ENCODE data around the gene MAST3. TPM values are rescaled to one million over a fixed set of nuclear protein-coding genes. Genes with fewer than 3 reads are reported as not detected.

Gene MAST3
- total RNA-seq, 1 experiment from 2014 or later, result 0.95 TPM

GRCh38 chr19:18173572-18174288, 76.2 kb downstream of the MAST3 start, which contains the start of gene IFI30:
Gene IFI30 (plus strand): TSS chr19:18173813. CDS start chr19:18173842, 29 bp downstream.
- peak within 1 kb of the TSS; percentile 56 for H3K4me3 ChIP-seq
- no peaks in the 10 kb centered on the region for H3K27me3 ChIP-seq
- H3K9me3 ChIP-seq, result no peaks in the 10 kb centered on the region
- H3K36me3 ChIP-seq, result peaks cover 7% of the 10 kb centered on the region
- DNase-seq, result peak; percentile 49

- DNase-seq, result no peak
- Histone ChIP-seq H3K9me3 (no peaks in the 10 kb centered on the region), H3K36me3 (no peaks in the 10 kb centered on the region), H3K27me3 (no peaks in the 10 kb centered on the region), H3K4me3 (no peak overlapping the region)
Observed at GRCh38 chr19:18174983-18175382, 77.4 kb downstream of the MAST3 start.

DNA sequence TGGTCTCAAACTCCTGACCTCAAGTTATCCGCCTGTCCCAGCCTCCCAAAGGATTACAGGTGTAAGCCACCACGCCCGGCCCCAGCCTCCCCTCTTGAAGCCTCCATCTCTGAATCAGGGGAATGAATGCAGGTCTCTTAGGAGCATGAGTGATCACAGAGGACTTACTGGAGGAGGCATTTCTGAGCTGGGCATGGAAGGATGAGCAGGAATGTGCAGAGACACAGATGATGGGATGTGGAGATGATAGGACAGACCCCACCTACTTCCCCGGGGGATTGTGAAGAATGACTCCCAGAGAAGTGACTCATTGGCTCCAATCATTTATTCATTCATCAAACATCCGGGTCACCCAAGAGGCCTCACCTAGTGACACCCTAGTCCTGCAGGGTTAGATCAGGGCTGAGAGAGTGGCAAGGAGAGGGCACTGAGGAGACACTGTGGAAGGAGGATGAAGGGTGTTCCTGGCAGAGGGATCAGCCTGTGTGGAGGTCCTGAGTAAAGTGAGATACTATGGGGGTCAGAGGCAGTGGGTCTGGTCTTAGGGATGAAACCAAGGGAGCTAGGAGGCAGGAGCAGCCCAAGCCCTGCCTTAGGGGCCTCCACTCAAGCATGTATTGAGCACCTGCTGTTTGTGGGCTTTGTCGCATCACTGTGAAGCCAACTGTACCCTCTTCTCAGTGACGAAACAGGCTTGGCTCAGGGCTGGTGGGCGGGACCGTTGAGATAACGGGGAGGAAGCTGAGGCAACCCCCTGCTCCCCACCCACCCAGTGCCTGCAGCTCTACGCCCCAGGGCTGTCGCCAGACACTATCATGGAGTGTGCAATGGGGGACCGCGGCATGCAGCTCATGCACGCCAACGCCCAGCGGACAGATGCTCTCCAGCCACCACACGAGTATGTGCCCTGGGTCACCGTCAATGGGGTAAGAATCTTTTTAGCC, 79.1 kb downstream of the MAST3 start:
- Histone ChIP-seq H3K27me3 (no peaks in the 10 kb centered on the region; the same call in 1 of the 2 replicates), H3K4me3 (no peak overlapping the region), H3K36me3 (no peaks in the 10 kb centered on the region), H3K9me3 (no peaks in the 10 kb centered on the region)
- no peak for DNase-seq

- no peak for DNase-seq
- no peaks in the 10 kb centered on the region for H3K36me3 ChIP-seq
Observed at GRCh38 chr19:18179957-18180356, 82.4 kb downstream of the MAST3 start.

DNA sequence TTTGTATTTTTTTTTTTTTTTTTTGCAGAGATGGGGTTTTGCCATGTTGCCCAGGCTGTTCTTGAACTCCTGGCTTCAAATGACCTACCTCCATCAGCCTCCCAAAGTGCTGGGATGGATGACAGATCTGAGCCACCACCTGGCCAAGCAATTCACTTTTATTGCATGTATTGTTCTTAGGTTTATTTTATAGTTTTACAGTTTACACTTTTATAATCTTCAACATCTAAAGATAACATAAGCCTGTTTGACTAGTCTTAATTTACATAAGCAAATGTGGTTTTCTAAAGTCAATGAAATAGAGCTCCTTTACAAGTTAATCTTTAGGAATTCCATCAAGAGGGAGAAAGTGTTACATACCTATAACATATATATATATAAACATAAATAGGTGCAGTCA, 86.0 kb downstream of the MAST3 start:
- Histone ChIP-seq H3K27me3 (no peaks in the 10 kb centered on the region; the same call in 1 of the 2 replicates), H3K36me3 (no peaks in the 10 kb centered on the region), H3K9me3 (no peaks in the 10 kb centered on the region), H3K4me3 (no peak overlapping the region)
- no peak for DNase-seq

More at GRCh38 chr19:18179957-18180356, 82.4 kb downstream of the MAST3 start:
- Histone ChIP-seq H3K27me3 (no peaks in the 10 kb centered on the region; the same call in 1 of the 2 replicates), H3K4me3 (no peak overlapping the region), H3K9me3 (no peaks in the 10 kb centered on the region)

GRCh38 chr19:18185538-18185937, 88.0 kb downstream of the MAST3 start:
- Histone ChIP-seq H3K36me3 (no peaks in the 10 kb centered on the region), H3K9me3 (no peaks in the 10 kb centered on the region), H3K4me3 (no peak overlapping the region), H3K27me3 (no peaks in the 10 kb centered on the region; the same call in 1 of the 2 replicates)
- DNase-seq, result no peak

DNA sequence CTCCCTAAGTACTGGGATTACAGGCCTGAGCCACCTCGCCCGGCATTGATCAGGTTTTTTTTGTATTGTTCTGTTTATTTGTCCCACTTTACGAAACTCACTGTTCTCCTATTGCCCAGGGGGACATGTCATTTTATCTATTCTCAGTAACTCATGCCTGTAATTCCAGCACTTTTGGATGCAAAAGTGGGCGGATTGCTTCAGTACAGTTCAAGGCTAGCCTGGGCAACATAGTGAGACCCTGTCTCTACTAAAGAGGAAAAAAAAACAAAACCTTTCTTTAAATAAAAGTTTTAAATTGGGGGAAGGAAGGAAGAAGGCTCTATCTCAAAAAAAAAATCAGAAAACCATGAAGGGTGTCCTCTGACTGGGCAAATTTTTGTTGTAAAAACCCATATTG, 92.7 kb downstream of the MAST3 start:
- Histone ChIP-seq H3K4me3 (no peak overlapping the region), H3K27me3 (no peaks in the 10 kb centered on the region), H3K36me3 (peaks cover 4% of the 10 kb centered on the region), H3K9me3 (no peaks in the 10 kb centered on the region)
- DNase-seq, result no peak

DNA sequence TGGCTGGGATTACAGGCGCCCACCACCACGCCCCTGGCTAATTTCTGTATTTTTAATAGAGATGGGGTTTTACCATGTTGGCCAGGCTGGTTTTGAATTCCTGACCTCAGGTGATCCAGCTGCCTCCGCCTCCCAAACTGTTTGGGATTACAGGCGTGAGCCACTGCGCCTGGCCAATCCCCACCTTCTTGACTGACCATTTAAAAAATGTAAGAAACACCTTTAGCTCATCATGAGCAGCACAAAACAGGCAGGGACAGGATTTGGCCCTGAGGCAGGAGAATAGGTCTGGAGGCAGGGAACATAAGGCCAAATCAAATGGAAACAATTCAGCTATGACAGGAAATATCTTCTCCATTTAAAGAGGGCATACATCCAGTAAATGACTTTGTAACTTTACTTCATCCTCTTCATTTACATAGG, 94.1 kb downstream of the MAST3 start:
- H3K27me3 ChIP-seq, result no peaks in the 10 kb centered on the region
- no peaks in the 10 kb centered on the region for H3K9me3 ChIP-seq
- H3K36me3 ChIP-seq, result peaks cover 4% of the 10 kb centered on the region

GRCh38 chr19:18192673-18193387, 95.3 kb downstream of the MAST3 start, which contains the start of gene MPV17L2:
Gene MPV17L2 (plus strand): TSS chr19:18193218. CDS start chr19:18193282, 64 bp downstream.
- H3K36me3 ChIP-seq, result peaks cover 4% of the 10 kb centered on the region
- H3K4me3 ChIP-seq, result peak within 1 kb of the TSS; percentile 86
- H3K27me3 ChIP-seq, result no peaks in the 10 kb centered on the region
- H3K9me3 ChIP-seq, result no peaks in the 10 kb centered on the region
- DNase-seq, result peak; percentile 100

More for the DNA sequence above, 94.1 kb downstream of the MAST3 start:
- DNase-seq, result no peak
- peak overlapping the region; percentile 57 for H3K4me3 ChIP-seq

DNA sequence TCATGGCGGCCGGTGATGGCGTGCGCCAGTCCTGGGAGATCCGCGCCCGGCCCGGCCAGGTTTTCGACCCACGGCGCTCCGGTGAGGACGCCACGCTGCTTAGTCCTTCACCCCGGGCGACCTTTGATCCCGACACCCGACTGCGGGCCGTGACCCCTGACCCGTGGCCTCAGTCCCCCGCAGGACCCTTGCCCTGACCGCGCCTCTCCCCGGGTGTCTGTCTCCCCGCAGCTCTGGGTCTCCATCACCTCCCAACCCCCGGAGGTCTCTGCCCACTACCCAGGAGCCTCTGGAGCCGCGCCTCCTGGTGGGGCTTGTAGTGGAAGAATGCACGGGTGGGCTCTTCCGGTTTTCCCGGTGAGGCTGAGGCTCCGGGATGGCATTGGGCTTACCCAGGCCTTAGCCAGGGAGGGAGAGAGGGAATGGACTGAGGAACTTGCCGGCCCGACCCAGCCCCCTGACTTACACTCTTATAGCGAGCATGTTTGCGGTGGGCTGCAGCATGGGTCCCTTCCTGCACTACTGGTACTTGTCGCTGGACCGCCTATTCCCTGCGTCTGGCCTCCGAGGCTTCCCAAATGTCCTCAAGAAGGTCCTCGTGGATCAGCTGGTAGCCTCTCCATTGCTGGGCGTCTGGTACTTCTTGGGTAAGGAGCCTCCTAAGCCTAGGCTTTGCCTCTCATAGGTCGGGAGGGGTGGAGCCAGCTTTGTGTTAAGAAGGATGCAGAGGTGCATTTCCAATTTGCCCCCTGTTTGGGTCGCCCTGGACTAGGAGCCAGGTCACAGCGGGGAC, 96.0 kb downstream of the MAST3 start:
- Histone ChIP-seq H3K4me3 (peak overlapping the region; percentile 86), H3K36me3 (peaks cover 8% of the 10 kb centered on the region), H3K27me3 (no peaks in the 10 kb centered on the region), H3K9me3 (no peaks in the 10 kb centered on the region)
- no peak for DNase-seq

DNA sequence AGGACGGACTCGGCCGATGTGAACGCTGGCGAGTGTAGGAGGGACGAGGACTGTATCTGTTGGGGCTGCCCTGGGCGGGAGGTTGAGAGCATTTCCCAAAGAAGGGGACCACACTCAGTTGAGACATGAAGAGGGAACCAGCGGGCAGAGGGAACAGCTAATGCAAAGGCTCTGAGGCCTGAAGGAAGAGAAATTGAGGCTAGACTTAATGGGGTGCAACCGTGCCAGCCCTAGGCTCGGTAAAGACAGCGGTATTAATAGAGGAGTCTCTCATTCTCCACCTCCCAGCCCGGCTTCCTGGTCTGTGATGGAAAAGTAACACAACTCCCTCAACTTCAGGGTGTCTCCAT, 96.6 kb downstream of the MAST3 start:
- Histone ChIP-seq H3K9me3 (no peaks in the 10 kb centered on the region), H3K4me3 (peak overlapping the region; percentile 86), H3K36me3 (peaks cover 11% of the 10 kb centered on the region), H3K27me3 (no peaks in the 10 kb centered on the region)
- no peak for DNase-seq

DNA sequence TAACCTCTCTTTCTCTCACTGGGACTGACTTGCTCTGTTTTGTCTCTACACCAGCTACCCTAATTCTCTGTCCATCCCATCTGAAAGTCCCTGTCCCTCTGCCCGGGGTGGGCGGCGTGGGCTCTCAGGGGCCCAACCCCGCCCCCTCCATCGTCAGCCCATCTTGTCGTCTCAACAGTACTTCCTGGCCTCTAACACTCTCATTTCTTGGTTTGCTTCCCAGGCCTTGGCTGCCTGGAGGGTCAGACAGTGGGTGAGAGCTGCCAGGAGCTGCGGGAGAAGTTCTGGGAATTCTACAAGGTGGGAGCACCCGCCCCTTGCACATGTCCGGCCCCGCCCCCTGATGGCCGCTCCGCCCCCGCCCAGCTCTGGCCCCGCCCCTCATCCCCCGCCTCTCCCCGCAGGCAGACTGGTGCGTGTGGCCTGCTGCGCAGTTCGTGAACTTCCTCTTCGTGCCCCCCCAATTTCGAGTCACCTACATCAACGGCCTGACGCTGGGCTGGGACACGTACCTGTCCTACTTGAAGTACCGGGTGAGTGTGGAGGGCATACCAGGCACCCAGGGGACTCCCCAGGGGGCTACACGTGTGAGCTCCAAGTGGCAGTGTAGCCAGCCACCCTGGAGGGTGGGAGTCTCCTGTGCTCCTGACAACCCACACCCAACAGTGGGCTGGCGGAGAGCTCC, 97.1 kb downstream of the MAST3 start:
- Histone ChIP-seq H3K36me3 (peaks cover 11% of the 10 kb centered on the region), H3K4me3 (peak overlapping the region; percentile 86; the same call in 1 of the 2 replicates), H3K27me3 (no peaks in the 10 kb centered on the region), H3K9me3 (no peaks in the 10 kb centered on the region)
- peak; percentile 66 for DNase-seq

DNA sequence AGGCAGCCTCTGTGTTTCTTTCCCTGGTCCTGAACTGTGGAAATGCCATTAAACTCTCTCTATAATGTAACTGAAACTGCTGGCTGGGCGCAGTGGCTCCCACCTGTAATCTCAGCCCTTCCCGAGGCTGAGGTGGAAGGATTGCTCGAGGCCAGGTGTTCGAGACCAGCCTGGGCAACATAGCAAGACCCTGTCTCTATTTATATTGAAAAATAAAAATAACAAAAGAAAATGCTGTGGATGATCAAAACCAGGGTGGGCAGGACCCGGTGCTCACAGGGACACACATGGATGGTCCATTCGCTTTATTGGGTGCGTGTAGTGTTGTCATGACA, 98.9 kb downstream of the MAST3 start:
- peaks cover 17% of the 10 kb centered on the region for H3K36me3 ChIP-seq
- H3K27me3 ChIP-seq, result no peaks in the 10 kb centered on the region
- no peak for DNase-seq
- H3K9me3 ChIP-seq, result no peaks in the 10 kb centered on the region
- H3K4me3 ChIP-seq, result no peak overlapping the region

GRCh38 chr19:18197306-18197705, 99.7 kb downstream of the MAST3 start:
- peaks cover 22% of the 10 kb centered on the region for H3K36me3 ChIP-seq
- no peaks in the 10 kb centered on the region for H3K27me3 ChIP-seq
- no peaks in the 10 kb centered on the region for H3K9me3 ChIP-seq
- no peak overlapping the region for H3K4me3 ChIP-seq
- no peak for DNase-seq

- no peaks in the 10 kb centered on the region for H3K9me3 ChIP-seq
- DNase-seq, result no peak
- peaks cover 22% of the 10 kb centered on the region for H3K36me3 ChIP-seq
- H3K4me3 ChIP-seq, result no peak overlapping the region
- no peaks in the 10 kb centered on the region for H3K27me3 ChIP-seq
Observed at GRCh38 chr19:18197941-18198340, 100.4 kb downstream of the MAST3 start.

Measured in MG63 (cell line).